ENCODE data around the gene LRRC53. TPM values are rescaled to one million over a fixed set of nuclear protein-coding genes. Genes with fewer than 3 reads are reported as not detected.

The LRRC53 gene
- total and polyA plus RNA-seq, 2 of the 8 experiments (the other 6 are each of a cell fraction or from before 2014, with no cell fraction given), result not detected

DNA sequence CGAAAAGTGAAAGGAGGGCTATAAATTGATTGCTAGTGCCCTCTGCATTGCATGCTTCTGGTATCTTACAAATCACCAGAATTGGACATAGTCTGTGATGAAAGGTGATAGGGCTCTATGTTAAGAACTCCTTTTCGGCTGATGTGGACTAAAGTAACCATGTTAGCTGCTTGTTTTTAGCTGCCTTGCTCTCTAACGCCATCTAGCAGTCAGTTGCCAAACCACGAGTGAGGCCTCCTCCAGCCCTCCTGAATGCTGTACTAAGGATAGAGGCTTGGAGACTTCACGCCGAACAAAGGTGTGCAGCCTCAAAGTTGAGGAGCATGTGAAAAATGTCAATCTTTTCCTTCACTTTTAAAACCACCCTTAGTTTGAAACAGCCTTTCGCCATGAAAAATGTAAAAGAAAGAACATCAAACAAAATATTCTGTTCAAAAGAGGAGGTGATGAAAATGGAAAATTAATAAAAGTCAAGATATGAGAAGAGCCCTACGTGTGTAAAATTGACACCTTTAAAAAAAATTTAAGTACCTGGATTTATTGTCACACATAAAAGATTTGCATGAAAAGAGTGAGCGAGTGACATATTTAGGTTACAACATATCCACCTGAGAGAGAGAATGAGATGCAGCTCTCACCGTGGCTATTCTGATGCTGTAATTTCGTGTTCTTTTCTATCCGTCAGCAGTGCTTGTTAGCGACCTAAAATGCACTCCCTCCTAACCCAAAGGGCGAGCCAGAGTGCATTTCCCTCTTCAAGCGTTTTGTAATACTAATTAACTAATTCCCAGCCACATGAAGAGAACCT, 8.1 kb downstream of the LRRC53 start:
- no peak overlapping the region for H3K23ac ChIP-seq (ENCODE audit: insufficient read length)
- H2BK12ac ChIP-seq (ENCODE audit: low read depth, low read length), result no peak overlapping the region
- no peak overlapping the region for H3K9ac ChIP-seq (replicated peaks in 1 of 4; ENCODE audit: extremely low read depth in 1 of 4, low read depth in 3 of 4, low read length in 3 of 4)
- H3K4ac ChIP-seq (replicated peaks; ENCODE audit: insufficient read length, low read depth, low read length), result no peak overlapping the region
- no peak overlapping the region for H3K27ac ChIP-seq (ENCODE audit: low read depth, low read length)
- H3K23me2 ChIP-seq (ENCODE audit: low read depth, low read length), result no peaks in the 10 kb centered on the region
- DNase-seq (ENCODE audit: low read depth in 1 of 2, low spot score in 2 of 2) (peak in 1 of 2 experiments; percentile 80), FAIRE-seq (peak; percentile 95)
- ChIA-PET CTCF (ENCODE audit: partially characterized antibody) (interaction anchor here (0.6 to 3.9 kb wide), 27 partner anchors 9 to 751 kb away, joined by 3 to 66 read pairs (median 4); partner anchors contain the start of gene LRRC53), POLR2A (ENCODE audit: partially characterized antibody) (no interaction called here)
- H2BK120ac ChIP-seq (replicated peaks; ENCODE audit: low read depth, low read length), result no peak overlapping the region
- no peak overlapping the region for H3K14ac ChIP-seq (ENCODE audit: insufficient read length)
- H4K91ac ChIP-seq (replicated peaks; ENCODE audit: insufficient read length, low read length), result no peak overlapping the region
- H3K56ac ChIP-seq (replicated peaks; ENCODE audit: insufficient read length, low read depth, low read length), result no peak overlapping the region
- H4K8ac ChIP-seq (ENCODE audit: extremely low read depth, insufficient read depth, low read length), result no peak overlapping the region
- H2AK5ac ChIP-seq (ENCODE audit: low read depth, low read length), result no peak overlapping the region
- H2BK20ac ChIP-seq (ENCODE audit: low read length), result no peak overlapping the region
- H3K4me2 ChIP-seq (ENCODE audit: insufficient read depth in 1 of 2, low read depth in 2 of 2, low read length in 2 of 2), result peak overlapping the region; percentile 5 to 23; a peak in 1 of 4 replicates
- H3K4me3 ChIP-seq (ENCODE audit: extremely low read depth in 1 of 4, insufficient read depth in 2 of 4, low read depth in 3 of 4, low read length in 4 of 4), result no peak overlapping the region
- H3K18ac ChIP-seq (ENCODE audit: extremely low read depth, low read length), result no peak overlapping the region
- no peak overlapping the region for H4K5ac ChIP-seq (ENCODE audit: insufficient read length, low read depth, low read length)
- no peaks in the 10 kb centered on the region for H3K79me2 ChIP-seq (ENCODE audit: control insufficient read depth in 1 of 2, insufficient read depth in 2 of 2, low read length in 2 of 2)
- H2BK15ac ChIP-seq (ENCODE audit: low read length), result no peak overlapping the region
- H3K4me1 ChIP-seq (replicated peaks in 1 of 4; ENCODE audit: control insufficient read depth in 3 of 4, insufficient read depth in 4 of 4, low read length in 3 of 4), result peaks cover 2 to 9% (median 4%) of the 10 kb centered on the region in 4 experiments; a peak in 4 of 7 replicates
- no peak overlapping the region for H2BK5ac ChIP-seq (ENCODE audit: low read depth, low read length)
- no peaks in the 10 kb centered on the region for H3K79me1 ChIP-seq (ENCODE audit: low read depth, low read length)
- 38% methylated on average over 15 of the region's 15 CpGs; no CpG with 5 or more reads in 1 of the 2 experiments for WGBS, 2 experiments (ENCODE audit: extremely low coverage in 1 of 2, insufficient coverage in 1 of 2, insufficient read length in 1 of 2, insufficient replicate concordance in 2 of 2, low coverage in 1 of 2, low lambda C conversion rate in 2 of 2, missing lambda C conversion rate in 1 of 2)
- H3K27me3 ChIP-seq (replicated peaks in 1 of 4; ENCODE audit: control insufficient read depth in 3 of 4, extremely low read depth in 1 of 4, insufficient read depth in 3 of 4, low read length in 3 of 4), result no peaks in the 10 kb centered on the region
- no peaks in the 10 kb centered on the region for H4K20me1 ChIP-seq (replicated peaks in 1 of 2; ENCODE audit: control insufficient read depth in 1 of 2, insufficient read depth in 2 of 2, low read length in 2 of 2)
- no peaks in the 10 kb centered on the region for H3K36me3 ChIP-seq (ENCODE audit: control insufficient read depth in 2 of 4, insufficient read depth in 4 of 4, low read length in 3 of 4)
- no peaks in the 10 kb centered on the region for H3K9me3 ChIP-seq (ENCODE audit: insufficient read depth in 2 of 2, low read depth in 1 of 2, low read length in 1 of 2)
- no peak overlapping the region for H2AFZ ChIP-seq (ENCODE audit: low read length)
- TF ChIP-seq, protein P1, sequence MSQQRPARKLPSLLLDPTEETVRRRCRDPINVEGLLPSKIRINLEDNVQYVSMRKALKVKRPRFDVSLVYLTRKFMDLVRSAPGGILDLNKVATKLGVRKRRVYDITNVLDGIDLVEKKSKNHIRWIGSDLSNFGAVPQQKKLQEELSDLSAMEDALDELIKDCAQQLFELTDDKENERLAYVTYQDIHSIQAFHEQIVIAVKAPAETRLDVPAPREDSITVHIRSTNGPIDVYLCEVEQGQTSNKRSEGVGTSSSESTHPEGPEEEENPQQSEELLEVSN (IDR thresholded peaks at IDR 0.05), result 0 out of 2 replicates have a peak, but pooled peaks have one; percentile 7
- TF ChIP-seq HDAC2 (IDR thresholded peaks at IDR 0.05; ENCODE audit: borderline replicate concordance in 1 of 2, low read depth in 2 of 2, low read length in 2 of 2), result no peak
- TF ChIP-seq RNF2 (IDR thresholded peaks at IDR 0.05; ENCODE audit: borderline replicate concordance, low read depth, low read length, missing control alignments, poor library complexity, severe bottlenecking), result no peak
- TF ChIP-seq TCF12 (IDR thresholded peaks at IDR 0.05; ENCODE audit: low read depth, low read length), result no peak
- peak; percentile 3 for TF ChIP-seq ASH2L (IDR thresholded peaks at IDR 0.05; ENCODE audit: low read length)
- TF ChIP-seq SIX5 (IDR thresholded peaks at IDR 0.05; ENCODE audit: low read depth, low read length), result no peak
- TF ChIP-seq, protein P2, sequence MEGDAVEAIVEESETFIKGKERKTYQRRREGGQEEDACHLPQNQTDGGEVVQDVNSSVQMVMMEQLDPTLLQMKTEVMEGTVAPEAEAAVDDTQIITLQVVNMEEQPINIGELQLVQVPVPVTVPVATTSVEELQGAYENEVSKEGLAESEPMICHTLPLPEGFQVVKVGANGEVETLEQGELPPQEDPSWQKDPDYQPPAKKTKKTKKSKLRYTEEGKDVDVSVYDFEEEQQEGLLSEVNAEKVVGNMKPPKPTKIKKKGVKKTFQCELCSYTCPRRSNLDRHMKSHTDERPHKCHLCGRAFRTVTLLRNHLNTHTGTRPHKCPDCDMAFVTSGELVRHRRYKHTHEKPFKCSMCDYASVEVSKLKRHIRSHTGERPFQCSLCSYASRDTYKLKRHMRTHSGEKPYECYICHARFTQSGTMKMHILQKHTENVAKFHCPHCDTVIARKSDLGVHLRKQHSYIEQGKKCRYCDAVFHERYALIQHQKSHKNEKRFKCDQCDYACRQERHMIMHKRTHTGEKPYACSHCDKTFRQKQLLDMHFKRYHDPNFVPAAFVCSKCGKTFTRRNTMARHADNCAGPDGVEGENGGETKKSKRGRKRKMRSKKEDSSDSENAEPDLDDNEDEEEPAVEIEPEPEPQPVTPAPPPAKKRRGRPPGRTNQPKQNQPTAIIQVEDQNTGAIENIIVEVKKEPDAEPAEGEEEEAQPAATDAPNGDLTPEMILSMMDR (IDR thresholded peaks at IDR 0.05; ENCODE audit: control extremely low read depth in 1 of 3, insufficient read depth in 1 of 3, low read depth in 1 of 3, low read length in 3 of 3), result peak; percentile 76 to 96 (median 77)

Data from H1 (cell line).